ENCODE results near the gene HDAC9.

DNA sequence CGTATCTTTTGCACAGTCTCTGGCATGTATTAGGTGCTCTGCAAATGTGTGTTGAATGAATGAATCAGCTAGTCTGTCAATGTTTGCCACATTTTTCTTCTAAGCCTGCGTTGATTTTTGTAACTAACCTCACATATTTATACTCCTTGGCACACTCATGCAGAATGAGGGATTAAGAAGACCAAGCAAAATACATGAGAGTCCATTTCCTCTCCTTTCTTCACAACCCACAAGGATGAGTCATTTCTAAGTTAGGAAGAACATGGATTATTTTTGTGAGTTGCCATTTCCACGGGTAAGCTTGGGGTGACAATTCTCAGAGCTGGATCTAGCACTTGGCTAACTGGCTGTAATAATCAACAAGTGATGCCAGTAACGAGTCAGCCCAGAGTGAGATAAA, 463.1 kb downstream of the HDAC9 start:
- TF ChIP-seq CTCF (IDR thresholded peaks at IDR 0.05) (no peak), ZFX (IDR thresholded peaks at IDR 0.05; ENCODE audit: borderline replicate concordance) (no peak)

Measured in 22Rv1 (cell line).